Esophagus muscularis mucosa (tissue), 4 donors: Measurements from ENCODE around the gene CCDC12. TPM values are rescaled to one million over a fixed set of nuclear protein-coding genes. Genes with fewer than 3 reads are reported as not detected.

Experiments
- DNase-seq: peaks from one replicate; pipeline ENCODE4 v3.0.0-alpha.2; 2017; ENCODE audit errors: extremely low spot score
- H3K27ac ChIP-seq, 4 donors: fragments of 200-600 bp; sonication (generic); replicated peaks in 1 of 4; 1 replicate in 3 of 4; 2 replicates in 1 of 4; pipeline ENCODE4 v1.5.1; 2016 to 2019; ENCODE audit warnings: mild to moderate bottlenecking in 1 of 4
- H3K27me3 ChIP-seq, 4 donors: fragments of 200-600 bp; sonication (generic); one replicate each; pipeline versions ENCODE4 v1.5.1 to v1.6.0; 2016 to 2019
- H3K36me3 ChIP-seq, 4 donors: fragments of 200-600 bp; sonication (generic); one replicate each; pipeline ENCODE4 v1.5.1; 2016 to 2019
- H3K4me1 ChIP-seq, 4 donors: fragments of 200-600 bp; sonication (generic); one replicate each; pipeline ENCODE4 v1.5.1; 2016 to 2019
- H3K4me3 ChIP-seq, 4 donors: fragments of 200-600 bp; sonication (generic); 1 replicate in 2 of 4; 2 replicates in 2 of 4; pipeline ENCODE4 v1.5.1; 2016 to 2019; ENCODE audit warnings: mild to moderate bottlenecking in 4 of 4, moderate library complexity in 1 of 4
- H3K9me3 ChIP-seq, 4 donors: fragments of 200-600 bp; sonication (generic); 1 replicate in 3 of 4; 2 replicates in 1 of 4; pipeline ENCODE4 v1.5.1; 2016 to 2019
- EP300 ChIP-seq: sonication (generic); formaldehyde crosslinking; IDR thresholded peaks from one replicate; pipeline ENCODE4 v1.6.1; 2017; ENCODE audit warnings: antibody characterized with exemption
- POLR2A ChIP-seq: fragments of 450-650 bp; IDR thresholded peaks from one replicate; pipeline ENCODE4 v1.6.1; 2017; ENCODE audit warnings: antibody characterized with exemption, moderate library complexity, mild to moderate bottlenecking, low read depth
- POLR2AphosphoS5 ChIP-seq, 2 donors: sonication (generic); formaldehyde crosslinking; IDR thresholded peaks; one replicate each; pipeline ENCODE4 v1.6.1; 2017; ENCODE audit warnings: antibody characterized with exemption in 2 of 2
- WGBS: methylation state at CpG from one replicate; pipeline ENCODE4 v1.1.5; 2018; 5-methylcytosine and 5-hydroxymethylcytosine counted together
- intact Hi-C: fragments of 100-400 bp; cut with DNase I; formaldehyde crosslinking; loops from one replicate; pipeline ENCODE4 v1.15.1; 2023
- total RNA-seq, 4 donors: library from RNA; depleted of rRNA; stranded (reverse); fragments of >200 nt; gene quantifications; one replicate each; pipeline versions ENCODE4 v1.1.0 to v1.2.1, GENCODE V29; 2016
- TF ChIP-seq, protein P1 (sequence below), 3 experiments: fragments of 200-600 bp in 2 of 3; fragments of 450-650 bp in 1 of 3; sonication (generic) in 2 of 3; IDR thresholded peaks; one replicate each; pipeline ENCODE4 v1.5.1; 2017 to 2019; ENCODE audit warnings: antibody characterized with exemption in 3 of 3, mild to moderate bottlenecking in 2 of 3, moderate library complexity in 1 of 3

CCDC12 gene
- total RNA-seq, 4 donors from 2014 or later: 27.5 to 54.8 (median 36.7) TPM

DNA sequence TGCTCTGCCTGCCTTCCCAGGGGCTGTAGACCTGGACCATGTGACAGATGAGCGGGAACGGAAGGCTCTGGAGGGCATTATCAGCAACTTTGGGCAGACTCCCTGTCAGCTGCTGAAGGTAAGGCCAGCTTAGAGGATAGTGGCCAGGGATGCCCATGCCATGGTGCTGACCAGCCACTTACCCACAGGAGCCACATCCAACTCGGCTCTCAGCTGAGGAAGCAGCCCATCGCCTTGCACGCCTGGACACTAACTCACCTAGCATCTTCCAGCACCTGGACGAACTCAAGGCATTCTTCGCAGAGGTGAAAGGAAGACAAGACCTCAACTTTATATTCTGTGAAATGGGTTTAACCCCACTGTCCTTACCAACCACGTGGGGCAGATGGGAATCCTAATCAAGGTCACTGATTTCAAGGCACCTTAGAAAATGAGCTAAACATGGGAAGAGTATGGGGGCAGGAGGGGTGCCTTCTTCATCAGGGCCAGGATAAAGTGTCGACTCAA lies 29.7 kb upstream of the CCDC12 start:
- H3K27me3 ChIP-seq: no peaks in the 10 kb centered on the region
- no peak for DNase-seq
- peaks cover 12 to 15% (median 15%) of the 10 kb centered on the region in 4 donors for H3K4me1 ChIP-seq
- no peak overlapping the region for H3K4me3 ChIP-seq
- H3K9me3 ChIP-seq: no peaks in the 10 kb centered on the region
- intact Hi-C loops: no loop called here
- peaks cover 16 to 62% (median 53%) of the 10 kb centered on the region in 4 donors for H3K36me3 ChIP-seq
- TF ChIP-seq, protein P1, sequence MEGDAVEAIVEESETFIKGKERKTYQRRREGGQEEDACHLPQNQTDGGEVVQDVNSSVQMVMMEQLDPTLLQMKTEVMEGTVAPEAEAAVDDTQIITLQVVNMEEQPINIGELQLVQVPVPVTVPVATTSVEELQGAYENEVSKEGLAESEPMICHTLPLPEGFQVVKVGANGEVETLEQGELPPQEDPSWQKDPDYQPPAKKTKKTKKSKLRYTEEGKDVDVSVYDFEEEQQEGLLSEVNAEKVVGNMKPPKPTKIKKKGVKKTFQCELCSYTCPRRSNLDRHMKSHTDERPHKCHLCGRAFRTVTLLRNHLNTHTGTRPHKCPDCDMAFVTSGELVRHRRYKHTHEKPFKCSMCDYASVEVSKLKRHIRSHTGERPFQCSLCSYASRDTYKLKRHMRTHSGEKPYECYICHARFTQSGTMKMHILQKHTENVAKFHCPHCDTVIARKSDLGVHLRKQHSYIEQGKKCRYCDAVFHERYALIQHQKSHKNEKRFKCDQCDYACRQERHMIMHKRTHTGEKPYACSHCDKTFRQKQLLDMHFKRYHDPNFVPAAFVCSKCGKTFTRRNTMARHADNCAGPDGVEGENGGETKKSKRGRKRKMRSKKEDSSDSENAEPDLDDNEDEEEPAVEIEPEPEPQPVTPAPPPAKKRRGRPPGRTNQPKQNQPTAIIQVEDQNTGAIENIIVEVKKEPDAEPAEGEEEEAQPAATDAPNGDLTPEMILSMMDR (IDR thresholded peaks at IDR 0.05): no peak
- no peak for TF ChIP-seq POLR2A
- no peak for TF ChIP-seq EP300
- TF ChIP-seq POLR2AphosphoS5 (IDR thresholded peaks at IDR 0.05): no peak
- H3K27ac ChIP-seq: no peak overlapping the region
- WGBS: 92% methylated on average over 9 of the region's 9 CpGs

DNA sequence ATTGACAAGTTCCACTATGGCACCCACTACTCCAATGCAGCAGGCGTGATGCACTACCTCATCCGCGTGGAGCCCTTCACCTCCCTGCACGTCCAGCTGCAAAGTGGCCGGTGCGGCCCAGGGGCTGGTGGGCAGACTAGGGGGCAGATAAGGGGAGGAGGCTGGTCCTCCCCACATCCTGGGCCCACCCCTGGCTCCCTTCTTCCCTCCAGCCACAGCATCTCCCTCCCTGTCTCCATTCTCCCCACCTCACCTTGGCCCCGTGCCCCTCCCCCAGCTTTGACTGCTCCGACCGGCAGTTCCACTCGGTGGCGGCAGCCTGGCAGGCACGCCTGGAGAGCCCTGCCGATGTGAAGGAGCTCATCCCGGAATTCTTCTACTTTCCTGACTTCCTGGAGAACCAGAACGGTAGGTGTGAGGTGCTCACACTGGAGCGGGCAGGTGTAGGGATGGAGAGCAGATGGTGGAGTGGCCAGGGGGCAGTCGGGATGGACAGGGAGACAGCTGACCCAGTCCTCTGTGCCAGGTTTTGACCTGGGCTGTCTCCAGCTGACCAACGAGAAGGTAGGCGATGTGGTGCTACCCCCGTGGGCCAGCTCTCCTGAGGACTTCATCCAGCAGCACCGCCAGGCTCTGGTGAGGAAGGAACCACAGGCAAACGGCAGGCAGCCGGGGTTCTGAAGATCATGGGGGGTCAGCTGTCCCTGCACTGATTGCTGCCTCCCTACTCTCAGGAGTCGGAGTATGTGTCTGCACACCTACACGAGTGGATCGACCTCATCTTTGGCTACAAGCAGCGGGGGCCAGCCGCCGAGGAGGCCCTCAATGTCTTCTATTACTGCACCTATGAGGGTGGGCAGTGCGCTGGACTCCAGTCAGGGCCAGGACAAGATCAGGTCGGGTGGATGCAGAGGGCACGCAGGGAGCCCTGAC lies 28.9 kb upstream of the CCDC12 start:
- peaks cover 12 to 15% (median 15%) of the 10 kb centered on the region in 4 donors for H3K4me1 ChIP-seq
- 85% methylated on average over 29 of the region's 32 CpGs for WGBS
- H3K27ac ChIP-seq: no peak overlapping the region
- no peak overlapping the region for H3K4me3 ChIP-seq
- TF ChIP-seq POLR2A (no peak), POLR2AphosphoS5 (IDR thresholded peaks at IDR 0.05) (no peak), EP300 (no peak)
- TF ChIP-seq, protein P1 (IDR thresholded peaks at IDR 0.05): no peak
- peaks cover 20 to 70% (median 60%) of the 10 kb centered on the region in 4 donors for H3K36me3 ChIP-seq
- intact Hi-C loops: no loop called here
- no peaks in the 10 kb centered on the region for H3K27me3 ChIP-seq
- no peaks in the 10 kb centered on the region for H3K9me3 ChIP-seq
- no peak for DNase-seq

DNA sequence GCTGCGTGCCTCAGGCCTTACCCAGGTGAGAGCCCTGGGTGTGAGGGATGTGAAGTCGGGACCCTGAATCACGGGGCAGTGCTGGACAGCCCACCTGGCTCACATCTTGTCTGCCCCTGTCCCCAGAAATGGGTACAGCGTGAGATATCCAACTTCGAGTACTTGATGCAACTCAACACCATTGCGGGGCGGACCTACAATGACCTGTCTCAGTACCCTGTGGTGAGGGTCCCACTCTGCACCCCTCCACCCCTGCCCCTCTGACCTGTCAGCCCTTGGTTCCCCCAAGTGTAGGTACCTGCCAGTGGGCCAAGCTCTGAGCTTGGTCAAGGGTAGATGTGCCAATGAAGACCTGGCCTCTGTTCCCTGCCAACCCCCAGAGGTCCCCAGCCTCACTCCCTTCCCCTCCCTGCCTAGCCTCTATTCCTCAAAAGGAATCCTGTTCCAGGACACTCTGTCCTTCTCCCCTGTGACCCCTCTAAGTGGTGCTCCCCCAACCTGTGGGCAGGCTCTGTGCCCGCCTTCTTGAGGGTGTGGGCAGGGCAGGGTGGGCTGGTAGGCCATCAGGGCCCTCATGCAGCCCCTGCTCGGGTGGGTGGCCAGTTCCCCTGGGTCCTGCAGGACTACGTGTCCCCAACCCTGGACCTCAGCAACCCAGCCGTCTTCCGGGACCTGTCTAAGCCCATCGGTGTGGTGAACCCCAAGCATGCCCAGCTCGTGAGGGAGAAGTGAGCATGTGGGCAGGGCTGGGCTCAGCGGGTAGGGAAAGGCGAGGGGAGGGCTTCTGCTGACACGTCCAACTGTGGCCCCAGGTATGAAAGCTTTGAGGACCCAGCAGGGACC lies 28.0 kb upstream of the CCDC12 start:
- no peak for DNase-seq
- Histone ChIP-seq H3K9me3 (no peaks in the 10 kb centered on the region), H3K27me3 (no peaks in the 10 kb centered on the region), H3K36me3 (peaks cover 20 to 79% (median 69%) of the 10 kb centered on the region in 4 donors), H3K4me1 (peaks cover 6 to 7% (median 6%) of the 10 kb centered on the region in 4 donors), H3K4me3 (no peak overlapping the region), H3K27ac (no peak overlapping the region)
- TF ChIP-seq POLR2A (no peak), POLR2AphosphoS5 (IDR thresholded peaks at IDR 0.05) (no peak), EP300 (no peak)
- TF ChIP-seq, protein P1 (IDR thresholded peaks at IDR 0.05): no peak
- intact Hi-C loops: no loop called here
- 93% methylated on average over 13 of the region's 17 CpGs for WGBS

DNA sequence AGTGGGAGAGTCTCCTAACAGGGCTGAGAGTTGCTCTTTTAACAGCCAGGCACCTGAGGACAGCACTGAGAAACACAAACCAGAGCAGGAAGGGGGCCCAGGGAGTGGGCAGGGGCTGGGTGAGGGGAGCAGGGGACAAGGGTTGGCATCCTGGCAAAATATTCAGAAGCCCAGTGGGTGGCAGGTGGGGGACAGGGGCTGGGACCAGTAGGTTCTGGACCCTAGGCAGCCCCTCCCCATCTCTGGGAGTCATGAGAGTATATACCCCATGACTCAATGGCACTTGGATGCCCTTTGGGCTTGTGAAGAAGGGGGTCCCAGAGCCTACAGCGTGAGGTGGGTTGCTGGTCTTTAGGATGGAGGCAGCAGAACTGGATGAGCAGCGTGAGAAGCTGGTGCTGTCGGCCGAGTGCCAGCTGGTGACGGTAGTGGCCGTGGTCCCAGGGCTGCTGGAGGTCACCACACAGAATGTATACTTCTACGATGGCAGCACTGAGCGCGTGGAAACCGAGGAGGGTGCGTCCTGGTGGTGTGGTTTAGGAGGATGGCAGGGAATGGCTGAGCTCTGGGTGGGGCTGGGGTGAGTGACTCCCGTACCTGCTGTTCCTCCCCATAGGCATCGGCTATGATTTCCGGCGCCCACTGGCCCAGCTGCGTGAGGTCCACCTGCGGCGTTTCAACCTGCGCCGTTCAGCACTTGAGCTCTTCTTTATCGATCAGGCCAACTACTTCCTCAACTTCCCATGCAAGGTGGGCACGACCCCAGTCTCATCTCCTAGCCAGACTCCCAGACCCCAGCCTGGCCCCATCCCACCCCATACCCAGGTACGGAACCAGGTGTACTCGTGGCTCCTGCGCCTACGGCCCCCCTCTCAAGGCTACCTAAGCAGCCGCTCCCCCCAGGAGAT lies 27.2 kb upstream of the CCDC12 start:
- H3K27ac ChIP-seq: no peak overlapping the region
- 95% methylated on average over 26 of the region's 27 CpGs for WGBS
- TF ChIP-seq EP300 (no peak), POLR2A (no peak), POLR2AphosphoS5 (IDR thresholded peaks at IDR 0.05) (no peak)
- TF ChIP-seq, protein P1 (IDR thresholded peaks at IDR 0.05): no peak
- H3K4me1 ChIP-seq: peaks cover 1 to 5% (median 2%) of the 10 kb centered on the region in 4 donors
- no peak for DNase-seq
- no peak overlapping the region for H3K4me3 ChIP-seq
- peaks cover 20 to 87% (median 75%) of the 10 kb centered on the region in 4 donors for H3K36me3 ChIP-seq
- H3K9me3 ChIP-seq: no peaks in the 10 kb centered on the region
- intact Hi-C loops: no loop called here
- H3K27me3 ChIP-seq: no peaks in the 10 kb centered on the region
